ENCODE data around the gene PGAP3.
"Not testable (repeated sequence)": the region's sequence is repeated elsewhere in the genome, so short reads cannot be mapped to it uniquely, and the experiment has no call there.

PGAP3 gene

DNA sequence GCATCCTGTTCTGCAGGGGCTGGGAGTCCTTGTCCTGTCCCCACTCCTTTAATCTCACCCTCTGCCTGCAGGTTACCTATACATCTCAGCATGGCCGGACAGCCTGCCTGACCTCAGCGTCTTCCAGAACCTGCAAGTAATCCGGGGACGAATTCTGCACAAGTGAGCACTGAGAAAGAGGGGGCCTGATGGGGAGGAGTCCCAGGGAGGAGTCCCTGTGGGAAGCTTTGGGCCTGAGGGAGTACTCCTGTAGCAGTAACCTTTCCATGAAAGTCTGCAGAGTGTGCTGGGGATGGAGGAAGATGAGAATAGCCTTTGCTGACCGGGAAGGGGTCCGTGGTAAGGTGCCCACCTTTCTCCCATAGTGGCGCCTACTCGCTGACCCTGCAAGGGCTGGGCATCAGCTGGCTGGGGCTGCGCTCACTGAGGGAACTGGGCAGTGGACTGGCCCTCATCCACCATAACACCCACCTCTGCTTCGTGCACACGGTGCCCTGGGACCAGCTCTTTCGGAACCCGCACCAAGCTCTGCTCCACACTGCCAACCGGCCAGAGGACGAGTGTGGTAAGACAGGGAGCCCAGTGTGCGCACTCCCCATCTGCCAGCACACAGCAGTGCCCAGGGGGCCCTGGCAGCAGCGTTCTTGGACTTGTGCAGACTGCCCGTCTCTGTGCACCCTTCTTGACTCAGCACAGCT lies 27.7 kb upstream of the PGAP3 start:
- DNase-seq (ENCODE audit: low spot score) = no peak

DNA sequence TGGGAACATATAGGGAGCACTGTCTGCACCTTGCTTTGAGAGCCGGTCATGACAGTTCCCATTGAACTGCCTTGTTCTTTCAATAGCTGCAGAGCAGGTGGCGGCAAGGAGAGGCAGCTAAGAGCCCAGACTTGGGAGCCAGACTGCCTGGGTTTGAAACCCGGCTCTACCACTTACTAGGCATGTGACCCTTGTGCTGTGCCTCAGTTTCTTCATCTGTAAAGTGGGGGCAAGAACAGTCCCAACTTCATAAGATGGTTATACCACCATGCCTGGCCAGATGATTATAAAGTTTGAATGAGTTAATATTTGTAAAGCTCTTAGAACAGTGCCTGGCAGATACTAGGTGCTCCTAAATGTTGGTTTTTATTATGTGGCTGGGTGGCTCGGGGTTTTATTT lies 26.4 kb upstream of the PGAP3 start:
- DNase-seq (ENCODE audit: low spot score) = no peak

DNA sequence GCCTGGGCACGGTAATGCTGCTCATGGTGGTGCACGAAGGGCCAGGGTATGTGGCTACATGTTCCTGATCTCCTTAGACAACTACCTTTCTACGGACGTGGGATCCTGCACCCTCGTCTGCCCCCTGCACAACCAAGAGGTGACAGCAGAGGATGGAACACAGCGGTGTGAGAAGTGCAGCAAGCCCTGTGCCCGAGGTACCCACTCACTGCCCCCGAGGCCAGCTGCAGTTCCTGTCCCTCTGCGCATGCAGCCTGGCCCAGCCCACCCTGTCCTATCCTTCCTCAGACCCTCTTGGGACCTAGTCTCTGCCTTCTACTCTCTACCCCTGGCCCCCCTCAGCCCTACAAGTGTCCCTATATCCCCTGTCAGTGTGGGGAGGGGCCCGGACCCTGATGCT lies 24.0 kb upstream of the PGAP3 start:
- no peak for DNase-seq (ENCODE audit: low spot score)

DNA sequence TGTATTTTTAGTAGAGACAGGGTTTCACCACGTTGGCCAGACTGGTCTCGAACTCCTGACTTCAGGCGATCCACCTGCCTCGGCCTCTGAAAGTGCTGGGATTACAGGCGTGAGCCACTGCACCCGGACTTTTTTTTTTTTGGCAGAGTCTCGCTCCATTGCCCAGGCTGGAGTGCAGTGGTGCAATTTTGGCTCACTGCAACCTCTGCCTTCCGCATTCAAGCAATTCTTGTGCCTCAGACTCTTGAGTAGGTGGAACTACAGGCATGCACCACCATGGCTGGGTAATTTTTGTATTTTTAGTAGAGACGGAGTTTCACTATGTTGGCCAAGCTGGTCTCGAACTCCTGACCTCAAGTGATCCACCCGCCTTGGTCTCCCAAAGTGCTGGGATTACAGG lies 23.2 kb upstream of the PGAP3 start:
- not testable (repeated sequence) for DNase-seq (ENCODE audit: low spot score)

DNA sequence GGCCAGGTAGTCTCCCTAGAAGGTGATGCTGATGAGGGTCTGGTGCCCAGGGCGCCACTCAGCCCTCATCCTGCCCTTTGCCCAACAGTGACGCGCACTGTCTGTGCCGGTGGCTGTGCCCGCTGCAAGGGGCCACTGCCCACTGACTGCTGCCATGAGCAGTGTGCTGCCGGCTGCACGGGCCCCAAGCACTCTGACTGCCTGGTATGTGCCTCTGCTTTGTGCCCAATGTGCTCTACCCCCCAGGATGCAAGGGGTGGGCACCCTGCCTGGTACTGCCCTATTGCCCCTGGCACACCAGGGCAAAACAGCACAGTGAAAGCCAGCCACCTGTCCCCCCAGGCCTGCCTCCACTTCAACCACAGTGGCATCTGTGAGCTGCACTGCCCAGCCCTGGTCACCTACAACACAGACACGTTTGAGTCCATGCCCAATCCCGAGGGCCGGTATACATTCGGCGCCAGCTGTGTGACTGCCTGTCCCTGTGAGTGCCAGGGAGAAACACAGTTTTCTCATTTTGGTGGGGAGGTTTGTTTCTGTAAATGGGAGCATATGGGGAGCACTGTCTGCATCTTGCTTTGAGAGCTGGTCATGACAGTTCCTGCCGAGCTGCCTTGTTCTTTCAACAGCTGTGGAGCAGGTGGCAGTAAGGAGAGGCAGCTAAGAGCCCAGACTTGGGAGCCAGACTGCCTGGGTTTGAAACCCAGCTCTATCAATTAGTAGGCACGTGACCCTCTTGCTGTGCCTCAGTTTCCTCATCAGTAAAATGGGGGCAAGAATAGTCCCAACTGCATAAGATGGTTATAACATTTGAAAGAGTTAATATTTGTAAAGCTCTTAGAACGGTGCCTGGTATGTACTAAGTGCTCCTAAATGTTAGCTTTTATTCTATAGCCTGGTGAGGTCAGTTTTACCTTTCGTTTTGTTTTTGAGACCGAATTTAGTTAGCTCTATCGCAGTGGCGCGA lies 22.4 kb upstream of the PGAP3 start:
- DNase-seq (ENCODE audit: low spot score) = no peak

DNA sequence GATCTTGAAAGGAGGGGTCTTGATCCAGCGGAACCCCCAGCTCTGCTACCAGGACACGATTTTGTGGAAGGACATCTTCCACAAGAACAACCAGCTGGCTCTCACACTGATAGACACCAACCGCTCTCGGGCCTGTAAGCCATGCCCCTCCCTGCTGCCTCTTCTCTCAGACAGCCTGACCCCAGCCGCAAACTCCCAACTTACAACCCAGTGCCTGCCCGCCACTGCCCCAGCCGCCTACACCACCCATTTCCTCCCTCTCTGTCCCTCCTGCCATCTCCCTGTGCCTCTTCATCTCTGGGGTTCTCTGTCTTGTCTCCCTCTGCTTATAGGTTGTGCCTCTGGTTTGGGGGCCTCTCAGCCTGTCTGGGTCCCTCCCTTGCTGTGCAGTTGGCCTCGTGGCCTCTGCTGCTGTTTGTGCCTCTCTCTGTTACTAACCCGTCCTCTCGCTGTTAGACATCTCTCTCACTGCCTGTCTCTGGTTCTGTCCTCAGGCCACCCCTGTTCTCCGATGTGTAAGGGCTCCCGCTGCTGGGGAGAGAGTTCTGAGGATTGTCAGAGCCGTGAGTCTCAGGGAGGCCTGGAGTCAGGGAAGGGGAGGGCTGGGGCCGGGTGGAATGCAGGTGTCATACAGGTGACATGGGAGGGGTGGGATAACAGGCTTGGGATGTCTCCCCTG lies 21.6 kb upstream of the PGAP3 start:
- DNase-seq (ENCODE audit: low spot score) = no peak

DNA sequence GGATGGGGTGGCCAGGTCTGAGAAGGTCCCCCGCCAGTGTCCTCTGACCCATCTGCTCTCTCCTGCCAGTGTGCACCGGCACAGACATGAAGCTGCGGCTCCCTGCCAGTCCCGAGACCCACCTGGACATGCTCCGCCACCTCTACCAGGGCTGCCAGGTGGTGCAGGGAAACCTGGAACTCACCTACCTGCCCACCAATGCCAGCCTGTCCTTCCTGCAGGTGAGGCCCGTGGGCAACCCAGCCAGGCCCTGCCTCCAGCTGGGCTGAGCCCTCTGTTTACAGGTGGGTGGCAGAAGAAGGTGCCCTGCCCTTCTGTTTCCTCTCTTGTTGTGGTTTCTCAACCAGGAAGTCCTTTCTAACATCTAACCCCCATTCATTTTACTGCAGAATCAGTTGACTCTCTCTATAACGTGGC lies 19.1 kb upstream of the PGAP3 start:
- DNase-seq (ENCODE audit: low spot score) = no peak

DNA sequence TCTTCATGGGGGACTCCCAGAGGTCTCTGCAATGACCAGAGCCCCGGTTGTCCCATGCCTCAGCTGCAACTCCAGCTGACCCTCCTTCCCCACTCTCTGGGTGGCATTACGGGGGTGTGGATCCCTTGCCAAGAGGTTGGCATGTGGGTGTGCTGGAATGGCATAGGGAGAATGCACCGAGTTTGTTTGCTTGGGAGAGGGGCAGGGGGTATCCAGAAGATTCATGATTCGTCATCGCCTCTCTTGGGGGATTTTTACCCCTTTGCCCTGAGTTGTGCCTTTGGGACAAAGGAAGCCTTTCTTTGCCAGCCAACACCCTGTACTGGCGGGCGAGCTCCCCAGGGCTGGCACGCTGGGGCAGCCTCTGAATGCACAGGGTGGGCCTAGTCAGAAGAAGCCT lies 18.5 kb upstream of the PGAP3 start:
- DNase-seq (ENCODE audit: low spot score) = no peak

DNA sequence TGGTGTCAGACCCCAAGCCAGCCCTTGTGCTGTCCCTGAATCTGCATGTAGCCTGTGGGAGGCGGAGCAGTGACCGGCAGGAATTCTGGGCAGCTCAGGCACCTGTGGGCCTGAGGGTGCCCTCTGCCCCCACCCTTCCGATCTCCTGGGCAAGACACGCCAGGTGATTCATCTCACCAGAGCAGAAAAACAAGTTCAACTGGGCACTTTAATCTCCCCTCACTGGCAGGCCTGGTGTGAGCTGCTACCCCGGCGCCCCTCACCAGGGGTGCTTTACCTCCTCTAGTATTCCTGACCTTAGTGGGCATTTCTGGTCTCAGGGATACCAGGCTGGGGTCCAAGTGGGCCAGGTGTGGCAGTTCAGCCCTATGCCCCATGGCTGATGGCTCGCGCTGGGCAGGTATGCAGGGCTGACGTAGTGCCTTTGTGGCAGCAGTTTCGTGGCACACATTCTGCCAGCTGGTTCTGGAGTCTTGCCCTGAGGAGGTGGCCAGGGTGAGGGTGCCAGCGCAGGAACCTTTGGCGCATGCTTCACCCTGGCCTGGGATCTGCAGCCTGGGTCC lies 18.0 kb upstream of the PGAP3 start:
- DNase-seq (ENCODE audit: low spot score) = no peak

DNA sequence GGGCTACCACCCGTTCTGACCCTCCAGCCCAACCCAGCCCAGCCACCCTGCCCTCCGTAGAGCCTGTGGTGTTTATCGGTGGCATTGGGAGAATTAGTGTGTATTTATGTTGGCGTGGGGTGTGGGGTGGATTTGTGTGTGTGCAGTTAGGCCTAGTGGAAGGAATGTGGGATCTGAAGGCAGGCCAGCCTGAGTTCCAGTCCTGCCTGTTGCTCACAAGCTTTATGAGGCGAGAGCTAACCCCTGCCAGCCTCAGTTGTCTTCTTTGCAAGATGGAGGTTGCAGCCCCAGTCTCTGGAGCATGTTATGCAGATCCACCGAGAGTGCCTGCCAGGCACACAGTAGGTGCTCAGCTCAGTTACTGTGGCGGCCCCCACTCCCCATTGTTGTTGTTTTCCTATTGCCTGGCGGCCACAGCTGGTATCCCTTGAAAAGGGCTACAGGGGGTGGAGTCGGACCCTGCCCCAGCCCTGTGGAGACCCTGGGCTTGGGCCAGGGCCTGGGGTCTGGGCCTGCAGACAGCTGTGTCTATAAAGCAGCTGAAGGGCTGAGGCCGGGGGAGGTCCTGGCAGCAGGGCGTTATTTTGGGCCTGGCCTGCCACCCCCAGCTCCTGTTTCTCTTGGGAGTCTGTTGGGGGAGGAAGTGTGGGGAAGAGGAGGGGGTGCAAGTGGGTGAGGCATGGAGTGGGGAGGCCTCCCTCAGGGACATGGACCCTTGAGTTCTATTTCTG lies 17.1 kb upstream of the PGAP3 start:
- no peak for DNase-seq (ENCODE audit: low spot score)

DNA sequence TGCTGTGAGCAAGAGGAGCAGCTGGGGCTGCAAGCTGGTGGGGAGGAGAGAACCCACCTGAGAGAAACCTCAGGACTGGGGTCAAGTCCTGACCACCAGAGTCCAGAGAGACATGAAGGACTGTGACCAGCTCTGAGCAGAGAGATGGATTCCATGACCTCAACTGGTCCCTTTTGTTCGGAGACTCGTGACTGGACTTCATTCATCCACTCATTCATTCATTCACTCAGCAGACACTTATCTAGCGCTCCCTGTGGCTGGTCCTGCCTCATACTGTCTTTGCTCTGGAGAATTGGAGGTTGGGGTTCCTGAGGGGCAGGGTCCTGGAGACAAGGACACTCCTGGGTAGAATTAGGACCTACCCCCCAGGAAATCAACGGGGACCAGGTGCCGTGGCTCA lies 16.1 kb upstream of the PGAP3 start:
- no peak for DNase-seq (ENCODE audit: low spot score)

DNA sequence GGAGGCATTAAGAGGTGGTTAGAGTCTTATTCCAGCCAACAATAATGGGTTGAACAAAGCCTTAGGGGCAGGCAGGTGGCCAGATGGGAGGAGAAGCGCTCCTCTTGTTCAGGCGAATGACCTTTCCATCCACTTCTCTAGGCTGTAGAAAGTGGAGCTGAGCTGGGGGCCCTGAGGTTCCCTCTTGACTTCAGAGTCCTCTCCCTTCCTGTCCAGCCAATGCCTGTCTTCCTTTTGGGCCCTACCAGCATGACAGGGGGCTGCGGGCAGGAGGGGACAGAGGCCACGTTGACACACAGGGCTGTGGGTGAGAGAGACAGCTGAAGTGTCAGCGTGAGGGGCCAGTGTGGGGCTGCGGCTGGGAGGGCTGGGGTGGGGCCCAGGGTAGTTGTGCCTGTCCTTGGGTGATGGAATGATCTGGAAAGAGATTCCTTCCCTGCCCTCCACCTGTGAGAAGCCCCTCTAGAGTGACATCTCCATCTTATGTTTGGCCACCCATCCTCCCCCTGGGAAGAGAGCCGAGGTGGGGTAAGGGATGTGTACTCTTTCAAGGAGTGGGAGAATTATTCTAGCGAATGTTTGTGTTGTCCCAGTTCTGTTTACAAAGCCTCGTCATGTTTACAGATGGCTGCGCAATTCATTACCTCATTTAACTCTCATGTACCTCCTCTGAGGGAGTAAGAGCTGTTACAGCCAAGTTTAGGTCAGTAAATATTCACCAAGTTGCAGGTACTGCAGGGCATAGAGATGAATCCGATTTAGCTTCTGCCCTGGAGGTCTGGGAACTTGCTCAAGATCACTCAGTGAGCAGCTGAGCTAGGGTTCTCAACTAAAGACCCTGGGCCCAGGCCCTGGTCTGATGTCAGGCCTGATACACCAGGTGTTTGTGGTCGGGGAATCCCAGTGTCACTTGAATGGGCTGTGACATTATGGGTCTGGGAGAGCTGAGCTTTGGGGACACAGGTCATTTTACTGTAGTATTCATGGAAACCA lies 15.3 kb upstream of the PGAP3 start:
- no peak for DNase-seq (ENCODE audit: low spot score)

DNA sequence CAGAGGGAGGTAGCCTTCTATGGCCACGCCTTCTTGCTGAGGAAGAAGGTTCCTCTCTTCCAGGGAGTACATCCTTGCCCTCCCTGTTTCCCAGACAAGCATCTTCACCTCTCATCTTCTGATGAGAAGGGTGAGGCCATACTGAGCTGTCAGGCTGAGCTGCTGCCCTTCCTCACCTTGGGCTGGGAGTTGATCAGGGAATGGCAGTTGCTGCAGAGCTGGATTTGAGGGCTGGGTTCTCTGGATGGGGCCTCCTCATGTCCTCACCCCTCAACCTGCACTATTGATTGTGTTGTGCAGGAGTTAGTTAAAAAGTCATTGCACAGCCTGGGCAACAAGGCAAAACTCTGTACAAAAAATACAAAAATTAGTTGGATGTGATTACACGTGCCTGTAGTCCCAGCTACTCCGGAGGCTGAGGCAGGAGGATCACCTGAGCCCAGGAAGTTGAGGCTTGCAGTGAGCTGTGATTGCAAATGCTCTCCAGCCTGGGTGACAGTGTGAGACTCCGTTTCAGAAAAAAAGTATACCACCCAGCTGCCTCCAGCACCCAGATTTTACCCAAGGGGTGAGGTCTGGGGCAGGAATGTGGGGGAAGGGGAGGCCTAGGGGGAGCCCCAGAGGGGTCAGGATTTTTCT lies 14.0 kb upstream of the PGAP3 start:
- DNase-seq (ENCODE audit: low spot score) = no peak

DNA sequence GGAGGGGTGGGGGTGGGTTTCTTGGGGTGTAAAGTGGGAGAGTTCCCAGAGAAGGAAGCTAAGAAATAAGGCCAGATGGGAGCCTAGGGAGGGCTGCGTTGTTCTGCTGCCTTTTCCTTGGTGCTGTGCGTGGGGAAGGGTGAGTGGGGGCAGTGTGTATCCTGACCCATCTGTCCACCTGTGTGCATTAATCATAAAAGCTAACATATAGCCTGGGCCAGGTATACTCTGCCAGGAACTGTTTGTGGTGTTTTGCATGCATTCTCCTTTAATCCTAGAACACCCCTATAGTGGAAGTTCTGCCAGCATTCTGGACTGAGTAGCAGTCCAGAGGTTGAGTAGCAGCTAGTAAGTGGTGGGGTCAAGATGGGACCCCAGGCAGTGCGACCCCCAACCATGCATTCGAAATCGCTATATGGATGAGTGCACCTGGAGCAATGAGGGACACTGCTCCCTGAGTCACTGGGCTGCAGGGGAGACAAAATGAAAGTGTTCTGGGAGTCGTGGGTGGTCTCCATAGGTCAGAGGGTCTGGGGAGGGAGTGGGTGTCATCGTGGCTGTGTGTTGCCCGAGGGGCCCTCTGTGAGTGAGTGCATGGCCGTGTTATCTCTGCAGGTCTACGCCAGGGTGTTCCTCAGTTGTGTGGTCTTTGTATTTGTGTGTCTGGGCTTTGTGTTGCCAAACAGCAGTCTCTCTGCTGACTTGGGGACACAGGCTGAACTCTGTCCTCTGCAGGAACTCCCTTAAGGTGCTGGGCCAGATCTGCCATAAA lies 13.3 kb upstream of the PGAP3 start:
- DNase-seq (ENCODE audit: low spot score) = no peak

DNA sequence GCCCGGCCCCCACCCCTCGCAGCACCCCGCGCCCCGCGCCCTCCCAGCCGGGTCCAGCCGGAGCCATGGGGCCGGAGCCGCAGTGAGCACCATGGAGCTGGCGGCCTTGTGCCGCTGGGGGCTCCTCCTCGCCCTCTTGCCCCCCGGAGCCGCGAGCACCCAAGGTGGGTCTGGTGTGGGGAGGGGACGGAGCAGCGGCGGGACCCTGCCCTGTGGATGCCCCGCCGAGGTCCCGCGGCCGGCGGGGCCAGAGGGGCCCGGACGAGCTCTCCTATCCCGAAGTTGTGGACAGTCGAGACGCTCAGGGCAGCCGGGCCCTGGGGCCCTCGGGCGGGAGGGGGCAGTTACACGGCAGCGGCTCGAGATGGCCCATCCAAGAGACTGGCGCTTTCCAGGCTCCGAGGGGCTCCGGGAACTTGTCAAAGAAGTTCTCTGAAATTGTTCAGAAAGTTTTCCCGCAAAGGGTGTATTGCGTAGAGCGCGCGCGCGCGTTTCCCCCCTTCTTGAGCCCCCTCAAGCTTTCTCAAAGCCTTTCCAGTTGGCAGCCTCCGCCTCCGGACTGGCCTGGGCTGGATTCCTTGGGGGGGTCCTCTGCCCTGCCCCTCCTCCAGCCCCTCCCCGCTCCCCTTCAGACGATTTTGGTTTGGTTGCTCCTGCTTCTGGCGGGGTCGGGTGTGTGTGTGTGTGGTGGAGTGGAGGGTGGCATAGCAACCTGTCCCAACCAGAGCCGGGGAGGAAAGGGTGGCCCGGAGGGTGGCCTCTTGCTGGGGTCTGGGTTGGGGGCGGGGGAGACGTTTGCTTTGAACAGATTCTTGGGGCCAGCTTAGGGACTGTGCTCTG lies 12.5 kb upstream of the PGAP3 start:
- no peak for DNase-seq (ENCODE audit: low spot score)

DNA sequence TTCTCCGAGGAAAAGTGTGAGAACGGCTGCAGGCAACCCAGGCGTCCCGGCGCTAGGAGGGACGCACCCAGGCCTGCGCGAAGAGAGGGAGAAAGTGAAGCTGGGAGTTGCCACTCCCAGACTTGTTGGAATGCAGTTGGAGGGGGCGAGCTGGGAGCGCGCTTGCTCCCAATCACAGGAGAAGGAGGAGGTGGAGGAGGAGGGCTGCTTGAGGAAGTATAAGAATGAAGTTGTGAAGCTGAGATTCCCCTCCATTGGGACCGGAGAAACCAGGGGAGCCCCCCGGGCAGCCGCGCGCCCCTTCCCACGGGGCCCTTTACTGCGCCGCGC lies 11.9 kb upstream of the PGAP3 start, which contains the start of gene ERBB2:
Gene ERBB2, plus strand, starts transcription at position 247 of the 330 bp plus-strand sequence. CDS start 175 bp downstream, outside the sequence.
- no peak for DNase-seq (ENCODE audit: low spot score)

DNA sequence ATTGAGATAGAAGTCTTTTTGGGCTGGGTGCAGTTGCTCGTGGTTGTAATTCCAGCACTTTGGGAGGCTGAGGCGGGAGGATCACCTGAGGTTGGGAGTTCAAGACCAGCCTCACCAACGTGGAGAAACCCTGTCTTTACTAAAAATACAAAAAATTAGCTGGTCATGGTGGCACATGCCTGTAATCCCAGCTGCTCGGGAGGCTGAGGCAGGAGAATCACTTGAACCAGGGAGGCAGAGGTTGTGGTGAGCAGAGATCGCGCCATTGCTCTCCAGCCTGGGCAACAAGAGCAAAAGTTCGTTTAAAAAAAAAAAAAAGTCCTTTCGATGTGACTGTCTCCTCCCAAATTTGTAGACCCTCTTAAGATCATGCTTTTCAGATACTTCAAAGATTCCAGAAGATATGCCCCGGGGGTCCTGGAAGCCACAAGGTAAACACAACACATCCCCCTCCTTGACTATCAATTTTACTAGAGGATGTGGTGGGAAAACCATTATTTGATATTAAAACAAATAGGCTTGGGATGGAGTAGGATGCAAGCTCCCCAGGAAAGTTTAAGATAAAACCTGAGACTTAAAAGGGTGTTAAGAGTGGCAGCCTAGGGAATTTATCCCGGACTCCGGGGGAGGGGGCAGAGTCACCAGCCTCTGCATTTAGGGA lies 11.4 kb upstream of the PGAP3 start:
- DNase-seq (ENCODE audit: low spot score) = not testable (repeated sequence)

DNA sequence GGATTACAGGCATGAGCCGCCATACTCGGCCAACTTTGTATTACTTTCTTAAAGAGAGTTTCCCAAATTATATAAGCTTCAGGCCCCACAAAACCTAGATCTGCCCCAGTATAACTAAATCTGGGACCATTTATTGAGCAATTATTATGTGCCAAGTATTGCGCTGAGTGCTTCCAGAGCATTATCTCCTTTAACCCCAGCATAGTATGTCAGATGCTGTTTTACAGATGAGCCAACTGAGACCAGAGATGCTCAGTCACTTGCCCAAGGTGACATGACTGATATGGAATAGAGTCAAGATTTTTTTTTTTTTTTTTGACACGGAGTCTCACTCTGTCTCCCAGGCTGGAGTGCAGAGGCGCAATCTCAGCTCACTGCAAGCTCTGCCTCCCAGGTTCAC lies 10.1 kb upstream of the PGAP3 start:
- DNase-seq (ENCODE audit: low spot score) = no peak

Data from hematopoietic multipotent progenitor cell treated with erythropoietin and hydrocortisone succinate and interleukin-3 and kit ligand, for 17 days (in vitro differentiated cells).